ENCODE results near the gene CREB3. TPM values are rescaled to one million over a fixed set of nuclear protein-coding genes. Genes with fewer than 3 reads are reported as not detected.

Gene CREB3
- total RNA-seq, 2 experiments from 2014 or later = 13.7 to 15.4 TPM

DNA sequence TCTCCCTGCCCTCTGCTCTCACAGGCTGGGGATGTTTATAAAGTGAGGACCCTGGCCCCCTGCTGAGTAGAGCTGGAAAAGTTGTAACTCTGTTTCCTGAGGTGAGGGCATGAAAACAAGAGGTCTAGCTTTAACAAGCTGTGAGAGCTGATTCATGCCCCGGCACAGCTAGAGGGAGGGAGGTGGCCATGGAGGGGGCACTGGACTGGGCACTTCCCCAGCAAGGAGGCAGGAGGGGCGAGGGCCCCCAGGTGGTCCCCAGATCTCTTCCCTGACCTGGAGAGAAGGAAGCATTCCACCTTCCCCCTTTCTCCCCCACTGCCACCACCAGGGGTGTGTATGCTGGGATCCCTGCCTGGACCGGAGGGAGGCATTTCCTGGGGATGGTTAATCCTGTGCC is 21.8 kb downstream of the CREB3 start, which contains the start of gene MSMP:
MSMP (minus strand) TSS at position 13 of the 400 bp plus-strand sequence. CDS start 147 bp downstream, outside the sequence.
- intact Hi-C loops (cut with DNase I, micrococcal nuclease) = no loop called here

DNA sequence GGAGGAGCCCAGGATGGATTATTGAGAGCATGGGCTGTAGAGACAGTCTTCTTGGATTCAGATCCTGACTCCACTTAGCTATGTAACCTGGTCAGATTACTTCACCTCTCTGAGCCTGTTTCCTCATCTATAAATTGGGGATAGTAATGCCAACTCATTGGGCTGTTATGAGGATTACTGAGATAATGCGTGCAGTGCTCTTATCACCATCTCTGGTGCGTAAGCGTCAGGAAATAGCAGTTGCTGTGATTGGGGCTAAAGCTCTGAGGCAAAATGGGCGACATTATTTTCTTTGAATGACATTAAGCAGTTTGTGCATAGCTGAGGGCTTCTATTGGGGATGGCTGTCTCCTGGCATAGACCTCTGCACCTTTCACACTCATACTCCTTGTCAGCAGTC is 22.6 kb downstream of the CREB3 start:
- Mint-ChIP-seq H3K27ac (peak overlapping the region; percentile 81), H3K9me3 (no peaks in the 10 kb centered on the region), H3K27me3 (no peaks in the 10 kb centered on the region), H3K4me3 (peak overlapping the region; percentile 68), H3K36me3 (ENCODE audit: low read depth) (peaks cover 47% of the 10 kb centered on the region), H3K4me1 (ENCODE audit: low read depth) (peaks cover 49% of the 10 kb centered on the region)
- no peak overlapping the region for H3K4me3 ChIP-seq (ENCODE audit: low read length)
- ChIA-PET CTCF (interaction anchor here (1.9 kb wide), 1 partner anchor 58 kb away, joined by 7 read pairs; no protein-coding TSS in a partner anchor), POLR2A (no interaction called here)
- H3K27me3 ChIP-seq (ENCODE audit: control insufficient read depth in 1 of 2, insufficient read depth in 2 of 2, low read length in 2 of 2) = no peaks in the 10 kb centered on the region
- H3K9me3 ChIP-seq (ENCODE audit: control insufficient read depth in 1 of 2, insufficient read depth in 1 of 2, low read length in 2 of 2) = no peaks in the 10 kb centered on the region
- peaks cover 30% of the 10 kb centered on the region for H3K4me1 ChIP-seq (ENCODE audit: insufficient read depth, low read length)
- ATAC-seq (ENCODE audit: poor library complexity) = no peak
- H3K27ac ChIP-seq (ENCODE audit: low read depth in 1 of 2, low read length in 2 of 2) = no peak overlapping the region
- H3K36me3 ChIP-seq (ENCODE audit: insufficient read depth, low read length) = peaks cover 43% of the 10 kb centered on the region
- no peak for DNase-seq
- intact Hi-C loops (cut with DNase I, micrococcal nuclease) = no loop called here
- TF ChIP-seq CTCF (IDR thresholded peaks at IDR 0.05) = no peak

More for the DNA sequence above, 21.8 kb downstream of the CREB3 start, which contains the start of gene MSMP:
- ChIA-PET POLR2A (no interaction called here), CTCF (no interaction called here)
- Mint-ChIP-seq H3K4me1 (ENCODE audit: low read depth) (peaks cover 50% of the 10 kb centered on the region), H3K36me3 (ENCODE audit: low read depth) (peaks cover 55% of the 10 kb centered on the region), H3K9me3 (no peaks in the 10 kb centered on the region), H3K4me3 (peak within 1 kb of the TSS; percentile 68), H3K27ac (peak within 1 kb of the TSS; percentile 81), H3K27me3 (no peaks in the 10 kb centered on the region)
- ATAC-seq (ENCODE audit: poor library complexity) (no peak), DNase-seq (no peak)
- Histone ChIP-seq H3K9me3 (ENCODE audit: control insufficient read depth in 1 of 2, insufficient read depth in 1 of 2, low read length in 2 of 2) (no peaks in the 10 kb centered on the region), H3K4me1 (ENCODE audit: insufficient read depth, low read length) (peaks cover 38% of the 10 kb centered on the region), H3K4me3 (ENCODE audit: low read length) (no peak within 1 kb of the TSS), H3K36me3 (ENCODE audit: insufficient read depth, low read length) (peaks cover 43% of the 10 kb centered on the region), H3K27me3 (ENCODE audit: control insufficient read depth in 1 of 2, insufficient read depth in 2 of 2, low read length in 2 of 2) (no peaks in the 10 kb centered on the region), H3K27ac (ENCODE audit: low read depth in 1 of 2, low read length in 2 of 2) (no peak within 1 kb of the TSS)
- no peak for TF ChIP-seq CTCF (IDR thresholded peaks at IDR 0.05)

GRCh38 chr9:35756275-35757225 is 24.1 kb downstream of the CREB3 start:
- H3K27me3 ChIP-seq (ENCODE audit: control insufficient read depth in 1 of 2, insufficient read depth in 2 of 2, low read length in 2 of 2) = no peaks in the 10 kb centered on the region
- Mint-ChIP-seq H3K9me3 (no peaks in the 10 kb centered on the region), H3K27me3 (no peaks in the 10 kb centered on the region), H3K4me1 (ENCODE audit: low read depth) (peaks cover 54% of the 10 kb centered on the region), H3K4me3 (peak overlapping the region; percentile 95), H3K36me3 (ENCODE audit: low read depth) (peaks cover 33% of the 10 kb centered on the region), H3K27ac (peak overlapping the region; percentile 81)
- ChIA-PET POLR2A (interaction anchor here (0.5 to 2.6 kb wide), 13 partner anchors 9 to 285 kb away, joined by 3 to 19 read pairs (median 4); partner anchors contain the start of genes CCDC107, CREB3, HINT2 and RMRP), CTCF (interaction anchor here (0.7 to 1.9 kb wide), 17 partner anchors 8 to 153 kb away, joined by 3 to 16 read pairs (median 5); partner anchors contain the start of genes CCDC107, CREB3, GBA2 and RGP1)
- intact Hi-C loops (cut with DNase I, micrococcal nuclease) = loop anchor here in 1 of 2 experiments (2.0 kb wide), 1 partner anchor 24 kb away; the partner anchor contains the start of genes CREB3 and TLN1
- H3K9me3 ChIP-seq (ENCODE audit: control insufficient read depth in 1 of 2, insufficient read depth in 1 of 2, low read length in 2 of 2) = no peaks in the 10 kb centered on the region
- H3K36me3 ChIP-seq (ENCODE audit: insufficient read depth, low read length) = peaks cover 31% of the 10 kb centered on the region
- DNase-seq (peak; percentile 68 to 87 (median 74)), ATAC-seq (ENCODE audit: poor library complexity) (peak; percentile 97)
- peak overlapping the region; percentile 91 for H3K4me3 ChIP-seq (ENCODE audit: low read length)
- peak overlapping the region; percentile 72 to 80 for H3K27ac ChIP-seq (ENCODE audit: low read depth in 1 of 2, low read length in 2 of 2)
- peak; percentile 77 for TF ChIP-seq CTCF (IDR thresholded peaks at IDR 0.05)
- H3K4me1 ChIP-seq (ENCODE audit: insufficient read depth, low read length) = peaks cover 20% of the 10 kb centered on the region
